ENCODE results near the gene TMEM232.
"Not testable (repeated sequence)": the region's sequence is repeated elsewhere in the genome, so short reads cannot be mapped to it uniquely, and the experiment has no call there.

Gene TMEM232

GRCh38 chr5:110686270-110686669, 40.2 kb downstream of the TMEM232 start:
- TF ChIP-seq, protein P1, sequence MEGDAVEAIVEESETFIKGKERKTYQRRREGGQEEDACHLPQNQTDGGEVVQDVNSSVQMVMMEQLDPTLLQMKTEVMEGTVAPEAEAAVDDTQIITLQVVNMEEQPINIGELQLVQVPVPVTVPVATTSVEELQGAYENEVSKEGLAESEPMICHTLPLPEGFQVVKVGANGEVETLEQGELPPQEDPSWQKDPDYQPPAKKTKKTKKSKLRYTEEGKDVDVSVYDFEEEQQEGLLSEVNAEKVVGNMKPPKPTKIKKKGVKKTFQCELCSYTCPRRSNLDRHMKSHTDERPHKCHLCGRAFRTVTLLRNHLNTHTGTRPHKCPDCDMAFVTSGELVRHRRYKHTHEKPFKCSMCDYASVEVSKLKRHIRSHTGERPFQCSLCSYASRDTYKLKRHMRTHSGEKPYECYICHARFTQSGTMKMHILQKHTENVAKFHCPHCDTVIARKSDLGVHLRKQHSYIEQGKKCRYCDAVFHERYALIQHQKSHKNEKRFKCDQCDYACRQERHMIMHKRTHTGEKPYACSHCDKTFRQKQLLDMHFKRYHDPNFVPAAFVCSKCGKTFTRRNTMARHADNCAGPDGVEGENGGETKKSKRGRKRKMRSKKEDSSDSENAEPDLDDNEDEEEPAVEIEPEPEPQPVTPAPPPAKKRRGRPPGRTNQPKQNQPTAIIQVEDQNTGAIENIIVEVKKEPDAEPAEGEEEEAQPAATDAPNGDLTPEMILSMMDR (IDR thresholded peaks at IDR 0.05; ENCODE audit: insufficient read depth, low read depth, low read length, missing control alignments): no peak
- DNase-seq (ENCODE audit: low read depth): no peak
- no peak overlapping the region for H3K4me3 ChIP-seq (ENCODE audit: low read length)

DNA sequence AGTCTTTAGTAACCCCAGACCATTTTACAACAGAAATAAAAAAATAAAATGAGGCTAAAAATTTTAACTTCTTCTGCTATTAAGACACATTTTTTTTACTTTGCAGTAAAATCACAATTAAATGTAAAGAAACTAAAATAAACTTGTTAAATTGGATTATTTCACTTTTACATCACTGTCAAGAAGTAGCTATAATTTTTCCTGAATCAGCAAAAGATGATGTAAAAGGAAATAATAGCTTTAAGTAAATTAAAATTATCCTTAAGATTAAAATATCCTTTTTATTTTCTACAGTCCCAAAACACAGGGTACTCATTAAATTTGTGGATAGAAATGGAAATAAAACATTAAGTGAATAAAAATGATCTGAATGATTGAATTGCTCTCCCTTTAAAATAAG, 44.5 kb downstream of the TMEM232 start:
- no peak for DNase-seq (ENCODE audit: low read depth)
- no peak overlapping the region for H3K4me3 ChIP-seq (ENCODE audit: low read length)
- TF ChIP-seq, protein P1 (IDR thresholded peaks at IDR 0.05; ENCODE audit: insufficient read depth, low read depth, low read length, missing control alignments): no peak

DNA sequence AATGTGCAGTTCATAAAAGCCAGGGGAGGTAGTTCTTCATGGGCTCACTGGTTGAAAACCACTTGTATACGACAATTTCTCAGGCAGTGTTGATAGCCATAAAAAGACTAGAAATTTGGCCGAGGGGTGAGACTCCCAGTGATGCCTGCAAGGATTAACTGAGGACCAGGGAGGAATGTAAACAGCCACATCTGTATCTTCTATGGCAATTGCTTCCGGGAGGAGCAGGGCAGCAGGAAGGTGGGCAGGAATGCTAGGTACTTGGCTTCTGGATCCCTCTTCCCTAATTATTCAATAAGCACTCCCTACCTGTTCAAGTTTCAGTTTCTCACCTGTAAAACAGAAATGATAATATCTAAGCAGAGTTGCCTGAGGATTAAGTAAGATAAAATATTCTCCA, 45.4 kb downstream of the TMEM232 start:
- TF ChIP-seq, protein P1 (IDR thresholded peaks at IDR 0.05; ENCODE audit: insufficient read depth, low read depth, low read length, missing control alignments): no peak
- H3K4me3 ChIP-seq (ENCODE audit: low read length): no peak overlapping the region
- DNase-seq (ENCODE audit: low read depth): no peak

GRCh38 chr5:110676554-110676953, 49.9 kb downstream of the TMEM232 start:
- not testable (repeated sequence) for DNase-seq (ENCODE audit: low read depth); H3K4me3 ChIP-seq (ENCODE audit: low read length)

DNA sequence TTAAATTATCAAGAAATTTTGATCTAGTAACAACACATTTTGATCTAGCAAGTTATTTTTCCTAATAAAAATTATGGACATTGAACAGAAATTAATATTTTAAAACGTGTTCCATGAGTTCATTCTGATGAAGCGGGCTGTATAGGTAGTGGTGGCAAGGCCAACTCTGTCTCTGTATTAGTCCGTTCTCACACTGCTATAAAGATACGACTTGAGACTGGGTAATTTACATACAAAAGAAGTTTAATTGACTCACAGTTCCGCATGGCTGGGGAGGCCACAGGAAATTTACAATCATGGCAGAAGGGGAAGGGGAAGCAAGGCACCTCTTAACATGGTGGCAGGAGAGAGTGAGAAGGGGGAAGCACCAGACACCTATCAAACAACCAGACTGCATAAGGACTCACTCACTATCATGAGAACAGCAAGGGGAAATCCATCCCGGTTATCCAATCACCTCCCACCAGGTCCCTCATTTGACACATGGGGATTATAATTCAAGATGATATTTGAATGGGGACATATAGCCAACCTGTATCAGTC, 61.2 kb downstream of the TMEM232 start:
- TF ChIP-seq, protein P1 (IDR thresholded peaks at IDR 0.05; ENCODE audit: insufficient read depth, low read depth, low read length, missing control alignments): no peak
- DNase-seq (ENCODE audit: low read depth): no peak
- H3K4me3 ChIP-seq (ENCODE audit: low read length): no peak overlapping the region

GRCh38 chr5:110663525-110663924, 62.9 kb downstream of the TMEM232 start:
- TF ChIP-seq, protein P1 (IDR thresholded peaks at IDR 0.05; ENCODE audit: insufficient read depth, low read depth, low read length, missing control alignments): no peak
- no peak overlapping the region for H3K4me3 ChIP-seq (ENCODE audit: low read length)
- no peak for DNase-seq (ENCODE audit: low read depth)

DNA sequence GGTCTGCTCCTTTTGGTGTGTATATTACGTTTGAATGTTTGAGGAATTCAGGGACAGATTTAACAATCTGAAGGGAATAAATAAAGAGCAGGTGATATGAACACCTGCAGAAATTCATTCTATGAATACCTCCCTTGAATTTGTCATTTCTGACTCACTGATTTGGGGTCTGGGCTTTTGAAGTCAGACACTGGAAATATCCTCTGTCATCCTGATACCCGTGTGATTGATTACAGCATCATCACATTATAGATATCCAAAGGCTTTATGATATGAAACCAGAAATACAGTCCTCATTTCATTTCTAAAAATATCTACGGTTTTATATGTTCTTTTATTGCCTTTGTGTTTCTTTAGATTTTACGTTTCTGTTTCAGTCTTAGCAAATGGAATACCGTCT, 68.5 kb downstream of the TMEM232 start:
- no peak overlapping the region for H3K4me3 ChIP-seq (ENCODE audit: low read length)

More for the DNA sequence above, 68.5 kb downstream of the TMEM232 start:
- TF ChIP-seq, protein P1 (IDR thresholded peaks at IDR 0.05; ENCODE audit: insufficient read depth, low read depth, low read length, missing control alignments): no peak
- DNase-seq (ENCODE audit: low read depth): no peak

All from epithelial cell of esophagus (primary cell).